Adrenal gland (tissue), 12 donors: ENCODE results near the gene PRKCE. TPM values are rescaled to one million over a fixed set of nuclear protein-coding genes. Genes with fewer than 3 reads are reported as not detected.

Experiments used
- DNase-seq, 7 donors: peaks; one replicate each; pipeline ENCODE4 v3.0.0-alpha.2; 2019 to 2020
- H3K27ac ChIP-seq, 5 donors: fragments of 200-600 bp; sonication (generic) in 4 of 5; 1 replicate in 3 of 5; 2 replicates in 2 of 5; pipeline versions ENCODE4 v1.5.1 to v1.8.0; 2016 to 2020; ENCODE audit warnings: mild to moderate bottlenecking in 1 of 5
- H3K27me3 ChIP-seq: fragments of 200-600 bp; 2 replicates; pipeline ENCODE4 v1.8.0; 2021
- H3K36me3 ChIP-seq, 2 donors: fragments of 200-600 bp; replicated peaks in 1 of 2; 1 replicate in 1 of 2; 2 replicates in 1 of 2; pipeline versions ENCODE4 v1.5.1 to v1.8.0; 2018 to 2022
- H3K4me1 ChIP-seq, 2 donors: fragments of 200-600 bp; replicated peaks in 1 of 2; 1 replicate in 1 of 2; 2 replicates in 1 of 2; pipeline versions ENCODE4 v1.5.1 to v1.8.0; 2018 to 2021
- H3K4me3 ChIP-seq, 4 donors: fragments of 200-600 bp; sonication (generic) in 3 of 4; one replicate each; pipeline ENCODE4 v1.5.1; 2016 to 2018
- H3K9me3 ChIP-seq, 3 donors: fragments of 200-600 bp; sonication (generic) in 1 of 3; replicated peaks in 1 of 3; 1 replicate in 2 of 3; 2 replicates in 1 of 3; pipeline versions ENCODE4 v1.5.1 to v1.8.0; 2016 to 2021
- POLR2A ChIP-seq, 2 donors: fragments of 450-650 bp; IDR thresholded peaks; one replicate each; pipeline ENCODE4 v1.6.1; 2017; ENCODE audit warnings: antibody characterized with exemption in 2 of 2, mild to moderate bottlenecking in 2 of 2, moderate library complexity in 1 of 2
- WGBS, 4 donors: extraction: QIAGEN DNeasy Blood & Tissue Kit in 2 of 4; methylation state at CpG; one replicate each; pipeline versions ENCODE4 v1.1.5 to v1.1.7; 2013 to 2017; 5-methylcytosine and 5-hydroxymethylcytosine counted together
- intact Hi-C, 2 donors: fragments of 100-400 bp; cut with DNase I; formaldehyde crosslinking; loops; one replicate each; pipeline versions ENCODE4 v1.14.1 to v1.15.0; 2022 to 2023
- polyA plus RNA-seq, 3 donors: library from polyadenylated mRNA; stranded (reverse); fragments of 200-250 nt in 2 of 3; fragments of 350-450 nt in 1 of 3; fragmentation: Illumina TruSeq in 1 of 3; extraction: RNeasy Lipid Tissue Mini Kit (QIAGEN cat#74804) in 1 of 3; gene quantifications; one replicate each; pipeline ENCODE4 v1.2.3, GENCODE V29; 2013 to 2014
- total RNA-seq, 9 donors: library from RNA; depleted of rRNA in 4 of 9; stranded (reverse); fragments of >200 nt in 4 of 9; fragments of 120-200 nt in 1 of 9; fragmentation: NEBNext Ultra II Directional in 1 of 9; extraction: Animal tissue kit (Norgen Biotek cat#: 25700) in 1 of 9; gene quantifications; one replicate each; pipeline versions ENCODE4 v1.1.0 to v1.2.4, GENCODE V29; 2013 to 2023
- TF ChIP-seq, protein P1 (sequence below), 6 experiments: fragments of 450-650 bp in 4 of 6; fragments of 200-600 bp in 2 of 6; sonication (generic) in 1 of 6; IDR thresholded peaks; 1 replicate in 5 of 6; 2 replicates in 1 of 6; pipeline versions ENCODE4 v1.5.1 to v1.8.0; 2016 to 2021; ENCODE audit warnings: antibody characterized with exemption in 6 of 6, mild to moderate bottlenecking in 2 of 6, moderate library complexity in 1 of 6
- donor health status: healthy with polysubstance abuse.
- donor health status: Bipolar disorder and iron deficiency.
- donor health status: DM: yes; HTN: yes; CAD: no.
- donor health status: DM: no; HTN: no; CAD: no.
- donor health status: DM: no; HTN: no; CAD: no.
- donor health status: DM: yes; HTN: yes; CAD: no.

PRKCE gene
- total and polyA plus RNA-seq, 12 donors: 1.9 to 19.2 (median 8.0) TPM

DNA sequence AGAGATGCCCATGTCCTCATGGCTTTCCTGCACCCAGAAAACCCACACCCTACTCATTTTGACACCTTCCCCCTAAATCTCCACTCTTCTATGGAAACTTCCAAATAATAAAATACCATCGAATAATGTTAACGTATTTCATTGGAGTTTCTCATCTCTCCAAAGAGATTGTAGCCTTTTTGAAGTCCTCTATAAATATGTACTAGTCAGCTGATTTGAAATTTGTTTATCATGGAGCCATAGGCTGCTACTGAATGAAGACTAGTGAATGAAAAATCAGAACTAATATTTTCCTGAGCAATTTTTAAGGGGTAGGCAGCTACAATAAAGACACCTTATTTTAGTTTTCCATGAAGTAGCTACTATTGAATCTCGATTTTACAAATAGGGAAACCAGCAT is 419.6 kb downstream of the PRKCE start:
- 63 to 95% (median 84%) methylated on average over 3 of the region's 3 CpGs for WGBS, 4 donors
- Histone ChIP-seq H3K36me3 (no peaks in the 10 kb centered on the region), H3K4me1 (peaks cover 0 to 6% of the 10 kb centered on the region in 2 donors), H3K9me3 (no peaks in the 10 kb centered on the region), H3K27me3 (no peaks in the 10 kb centered on the region), H3K27ac (no peak overlapping the region), H3K4me3 (no peak overlapping the region)
- intact Hi-C loops: no loop called here
- no peak for DNase-seq
- TF ChIP-seq, protein P1, sequence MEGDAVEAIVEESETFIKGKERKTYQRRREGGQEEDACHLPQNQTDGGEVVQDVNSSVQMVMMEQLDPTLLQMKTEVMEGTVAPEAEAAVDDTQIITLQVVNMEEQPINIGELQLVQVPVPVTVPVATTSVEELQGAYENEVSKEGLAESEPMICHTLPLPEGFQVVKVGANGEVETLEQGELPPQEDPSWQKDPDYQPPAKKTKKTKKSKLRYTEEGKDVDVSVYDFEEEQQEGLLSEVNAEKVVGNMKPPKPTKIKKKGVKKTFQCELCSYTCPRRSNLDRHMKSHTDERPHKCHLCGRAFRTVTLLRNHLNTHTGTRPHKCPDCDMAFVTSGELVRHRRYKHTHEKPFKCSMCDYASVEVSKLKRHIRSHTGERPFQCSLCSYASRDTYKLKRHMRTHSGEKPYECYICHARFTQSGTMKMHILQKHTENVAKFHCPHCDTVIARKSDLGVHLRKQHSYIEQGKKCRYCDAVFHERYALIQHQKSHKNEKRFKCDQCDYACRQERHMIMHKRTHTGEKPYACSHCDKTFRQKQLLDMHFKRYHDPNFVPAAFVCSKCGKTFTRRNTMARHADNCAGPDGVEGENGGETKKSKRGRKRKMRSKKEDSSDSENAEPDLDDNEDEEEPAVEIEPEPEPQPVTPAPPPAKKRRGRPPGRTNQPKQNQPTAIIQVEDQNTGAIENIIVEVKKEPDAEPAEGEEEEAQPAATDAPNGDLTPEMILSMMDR (IDR thresholded peaks at IDR 0.05): no peak
- TF ChIP-seq POLR2A (IDR thresholded peaks at IDR 0.05): no peak

DNA sequence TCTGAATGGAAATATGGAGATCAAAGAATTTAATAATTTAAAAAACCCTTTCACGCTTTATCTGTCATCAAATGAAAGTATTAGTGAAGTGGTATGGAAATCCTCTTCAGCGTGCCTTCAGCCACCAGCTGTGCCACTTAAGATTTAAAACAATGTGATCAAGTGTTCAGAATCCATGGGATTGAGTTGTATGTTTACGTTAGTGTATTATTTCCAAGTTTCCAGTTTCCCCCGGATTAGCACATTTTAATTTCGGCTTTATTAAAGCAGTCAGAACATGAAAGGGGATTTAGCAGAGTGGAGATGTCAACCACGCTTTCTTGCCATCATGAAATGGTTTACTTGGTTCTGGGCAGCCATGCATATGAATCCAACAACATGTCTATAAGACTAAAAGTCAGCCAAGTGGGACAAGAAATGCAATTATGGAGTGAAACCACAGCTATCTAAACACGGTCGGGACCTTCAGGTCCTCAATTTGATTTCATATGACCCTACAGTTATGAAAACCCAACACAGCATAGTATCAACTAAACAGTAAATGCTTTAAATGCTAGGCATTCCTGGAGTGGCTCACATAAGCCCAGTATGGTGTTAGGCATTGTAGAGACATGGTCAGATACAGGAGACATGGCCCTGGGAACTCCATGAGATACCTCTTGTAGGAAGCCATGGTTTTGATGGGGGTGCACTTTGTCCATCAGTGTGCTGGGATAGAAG is 420.8 kb downstream of the PRKCE start:
- Histone ChIP-seq H3K36me3 (no peaks in the 10 kb centered on the region), H3K27ac (peak overlapping the region in 1 of 5 donors; percentile 42), H3K4me3 (no peak overlapping the region), H3K4me1 (peaks cover 0 to 6% of the 10 kb centered on the region in 2 donors), H3K9me3 (no peaks in the 10 kb centered on the region), H3K27me3 (no peaks in the 10 kb centered on the region)
- intact Hi-C loops: no loop called here
- 95 to 97% (median 96%) methylated on average over 8 of the region's 8 CpGs for WGBS, 4 donors
- TF ChIP-seq, protein P1 (IDR thresholded peaks at IDR 0.05): no peak
- no peak for TF ChIP-seq POLR2A (IDR thresholded peaks at IDR 0.05)
- no peak for DNase-seq

DNA sequence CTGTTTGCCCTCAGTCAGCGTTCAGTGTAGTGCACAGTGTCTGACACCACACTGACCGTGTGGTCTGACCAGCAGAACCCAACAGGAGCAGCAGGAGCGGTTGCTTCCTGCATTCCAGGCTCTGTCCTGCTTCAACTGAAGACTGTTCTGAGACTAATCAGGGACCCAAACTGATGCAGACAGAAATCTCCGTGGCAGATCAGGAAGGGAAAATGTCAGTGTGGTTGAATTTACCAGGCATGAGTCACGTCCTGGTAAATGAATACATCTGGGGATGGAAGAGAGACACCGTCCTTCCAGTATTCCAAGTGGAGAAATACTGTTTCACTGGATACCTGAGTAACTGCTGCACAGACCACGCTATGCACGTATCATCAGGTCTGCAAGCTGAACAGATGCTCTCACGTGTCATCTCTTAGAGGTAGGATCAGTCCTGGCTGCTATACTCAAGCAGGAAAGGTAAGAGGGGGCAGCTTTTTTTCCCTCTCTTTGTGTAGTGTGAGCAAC is 422.1 kb downstream of the PRKCE start:
- H3K4me3 ChIP-seq: no peak overlapping the region
- H3K4me1 ChIP-seq: peaks cover 0 to 6% of the 10 kb centered on the region in 2 donors
- no peaks in the 10 kb centered on the region for H3K9me3 ChIP-seq
- H3K36me3 ChIP-seq: no peaks in the 10 kb centered on the region
- peak overlapping the region in 2 of 5 donors; percentile 42 to 43 for H3K27ac ChIP-seq
- WGBS, 4 donors: 68 to 77% (median 72%) methylated on average over 9 of the region's 9 CpGs
- intact Hi-C loops: no loop called here
- peak in 3 of 7 donors; percentile 11 to 62 (median 35) for DNase-seq
- no peaks in the 10 kb centered on the region for H3K27me3 ChIP-seq
- no peak for TF ChIP-seq POLR2A (IDR thresholded peaks at IDR 0.05)
- TF ChIP-seq, protein P1 (IDR thresholded peaks at IDR 0.05): no peak

DNA sequence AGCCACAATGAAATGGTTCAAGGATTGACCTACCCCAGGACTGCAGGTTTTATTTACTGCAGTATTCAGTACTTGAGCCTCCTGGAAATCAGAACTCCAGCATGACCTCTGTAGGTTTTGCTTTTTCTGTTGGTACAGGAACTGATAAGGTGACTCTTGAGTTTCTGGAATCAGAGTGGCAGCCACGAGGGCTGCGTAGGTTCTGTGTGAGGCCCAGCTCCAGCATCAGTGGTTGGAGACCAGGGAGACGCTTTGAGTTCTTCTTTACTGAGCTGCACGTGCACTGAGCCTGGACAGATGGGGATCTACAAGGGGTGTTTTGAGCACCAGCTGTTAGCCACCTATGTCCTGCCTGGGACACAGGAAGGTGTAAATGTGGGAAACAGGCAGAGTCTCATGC is 423.0 kb downstream of the PRKCE start:
- H3K9me3 ChIP-seq: no peaks in the 10 kb centered on the region
- no peak overlapping the region for H3K27ac ChIP-seq
- DNase-seq: no peak
- no peaks in the 10 kb centered on the region for H3K36me3 ChIP-seq
- TF ChIP-seq, protein P1 (IDR thresholded peaks at IDR 0.05): no peak
- TF ChIP-seq POLR2A (IDR thresholded peaks at IDR 0.05): no peak
- WGBS, 4 donors: 80 to 97% (median 90%) methylated on average over 1 to 4 of the region's 4 CpGs
- intact Hi-C loops: no loop called here
- peaks cover 0 to 6% of the 10 kb centered on the region in 2 donors for H3K4me1 ChIP-seq
- H3K4me3 ChIP-seq: no peak overlapping the region
- no peaks in the 10 kb centered on the region for H3K27me3 ChIP-seq
